A673 (cell line): ENCODE data around the gene PRIMPOL. TPM values are rescaled to one million over a fixed set of nuclear protein-coding genes. Genes with fewer than 3 reads are reported as not detected.
"Not testable (repeated sequence)": the region's sequence is repeated elsewhere in the genome, so short reads cannot be mapped to it uniquely, and the experiment has no call there.

ENCODE experiments used
- BruUV-seq: library from RNA; stranded (reverse); fragments of 400-500 nt; replicated peaks from 2 replicates; lab custom pipeline; 2021; lab: Mats Ljungman, UMichigan
- CTCF ChIA-PET: fragments of 300-600 bp; sonication (Branson Sonifier 250); formaldehyde crosslinking; loops from one replicate; lab custom pipeline; 2022; ENCODE audit warnings: antibody characterized with exemption; lab: Charles Lee
- POLR2A ChIA-PET: fragments of 300-600 bp; sonication (Branson Sonifier 250); formaldehyde crosslinking; loops from one replicate; lab custom pipeline; 2022; ENCODE audit warnings: antibody characterized with exemption; ENCODE audit not compliant: low non-redundant PET; lab: Charles Lee
- DNase-seq: peaks from one replicate; pipeline ENCODE4 v3.0.0-alpha.2; 2015; ENCODE audit warnings: low spot score
- H3K27ac ChIP-seq: fragments of 200-600 bp; sonication (generic); 2 replicates; pipeline ENCODE4 v1.5.1; 2016; ENCODE audit warnings: mixed run types, low read depth, mild to moderate bottlenecking, mixed read lengths, antibody characterized with exemption, low read length; ENCODE audit not compliant: poor library complexity, severe bottlenecking
- H3K27me3 ChIP-seq: fragments of 200-600 bp; sonication (generic); replicated peaks from 2 replicates; pipeline ENCODE4 v1.6.1; 2017; ENCODE audit warnings: mixed run types, low read depth, mild to moderate bottlenecking, mixed read lengths, antibody characterized with exemption, low read length; ENCODE audit not compliant: insufficient read depth, poor library complexity
- H3K36me3 ChIP-seq: fragments of 200-600 bp; sonication (generic); 2 replicates; pipeline ENCODE4 v1.6.1; 2016; ENCODE audit warnings: mixed run types, mild to moderate bottlenecking, mixed read lengths, antibody characterized with exemption, low read length; ENCODE audit not compliant: insufficient read depth, poor library complexity, severe bottlenecking
- H3K4me1 ChIP-seq: fragments of 200-600 bp; sonication (generic); 2 replicates; pipeline ENCODE4 v1.6.1; 2017; ENCODE audit warnings: mixed run types, mild to moderate bottlenecking, mixed read lengths, antibody characterized with exemption, low read length; ENCODE audit not compliant: insufficient read depth, poor library complexity, severe bottlenecking
- H3K4me3 ChIP-seq: fragments of 200-600 bp; sonication (generic); 2 replicates; pipeline ENCODE4 v1.5.1; 2016; ENCODE audit warnings: low read depth, mixed run types, mild to moderate bottlenecking, mixed read lengths, low read length; ENCODE audit not compliant: poor library complexity, severe bottlenecking
- H3K9me3 ChIP-seq: fragments of 200-600 bp; sonication (generic); 2 replicates; pipeline ENCODE4 v1.6.1; 2016; ENCODE audit warnings: mixed run types, low read depth, mild to moderate bottlenecking, mixed read lengths, antibody characterized with exemption, low read length; ENCODE audit not compliant: poor library complexity, severe bottlenecking
- CTCF ChIP-seq: fragments of 300-800, 200-600 bp; sonication (generic); conservative IDR thresholded peaks from 2 replicates; pipeline ENCODE4 v1.5.1; 2017; ENCODE audit warnings: low read depth, mild to moderate bottlenecking, antibody characterized with exemption, low read length, moderate library complexity, mixed read lengths
- EZH2 ChIP-seq: fragments of 200-600 bp; sonication (generic); IDR thresholded peaks from 2 replicates; pipeline ENCODE4 v1.6.1; 2017; ENCODE audit warnings: borderline replicate concordance, low read depth, mild to moderate bottlenecking, mixed read lengths, antibody characterized with exemption, low read length; ENCODE audit not compliant: poor library complexity, severe bottlenecking
- intact Hi-C: fragments of 100-400 bp; cut with micrococcal nuclease; formaldehyde crosslinking; loops from one replicate; pipeline ENCODE4 v1.10.0; 2022; ENCODE audit not compliant: unreplicated experiment
- total RNA-seq: library from RNA; stranded (reverse); gene quantifications from 2 replicates; pipeline ENCODE4 v1.2.3, GENCODE V29; 2021

The PRIMPOL gene
- total RNA-seq, 1 experiment from 2014 or later = 25.7 TPM

DNA sequence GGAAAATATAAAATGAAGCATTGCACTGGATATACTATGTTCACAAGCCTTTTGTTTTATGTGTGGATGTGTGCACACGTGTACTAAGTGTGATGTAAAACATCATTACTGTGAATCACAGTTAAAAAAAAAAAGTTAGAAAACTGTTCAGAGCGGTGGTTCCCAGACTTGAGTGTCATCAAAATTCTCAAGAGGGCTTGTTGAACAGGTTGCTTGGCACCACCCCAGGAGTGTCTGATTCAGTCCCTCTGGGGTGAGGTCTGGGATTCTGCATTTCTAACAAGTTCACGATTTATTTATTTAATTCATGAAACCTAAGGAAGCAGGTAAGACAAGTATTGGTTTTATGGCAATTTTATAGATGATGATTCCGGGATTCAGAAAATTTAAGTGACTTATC lies 82.6 kb downstream of the PRIMPOL start:
- Histone ChIP-seq H3K27me3 (no peaks in the 10 kb centered on the region), H3K36me3 (peaks cover 36% of the 10 kb centered on the region), H3K27ac (peak overlapping the region; percentile 88), H3K4me3 (peak overlapping the region; percentile 74), H3K4me1 (peaks cover 19% of the 10 kb centered on the region), H3K9me3 (no peaks in the 10 kb centered on the region)
- CTCF ChIA-PET = interaction anchor here (0.7 kb wide), 1 partner anchor 14 kb away, joined by 3 read pairs; no protein-coding TSS in a partner anchor
- no peak for TF ChIP-seq EZH2
- no peak for TF ChIP-seq CTCF
- POLR2A ChIA-PET = no interaction called here
- no TSS peak for BruUV-seq
- peak; percentile 24 for DNase-seq
- intact Hi-C loops = loop anchor here (5.0 to 10.0 kb wide), 2 partner anchors 85 to 467 kb away; partner anchors contain the start of genes CASP3 and PRIMPOL

DNA sequence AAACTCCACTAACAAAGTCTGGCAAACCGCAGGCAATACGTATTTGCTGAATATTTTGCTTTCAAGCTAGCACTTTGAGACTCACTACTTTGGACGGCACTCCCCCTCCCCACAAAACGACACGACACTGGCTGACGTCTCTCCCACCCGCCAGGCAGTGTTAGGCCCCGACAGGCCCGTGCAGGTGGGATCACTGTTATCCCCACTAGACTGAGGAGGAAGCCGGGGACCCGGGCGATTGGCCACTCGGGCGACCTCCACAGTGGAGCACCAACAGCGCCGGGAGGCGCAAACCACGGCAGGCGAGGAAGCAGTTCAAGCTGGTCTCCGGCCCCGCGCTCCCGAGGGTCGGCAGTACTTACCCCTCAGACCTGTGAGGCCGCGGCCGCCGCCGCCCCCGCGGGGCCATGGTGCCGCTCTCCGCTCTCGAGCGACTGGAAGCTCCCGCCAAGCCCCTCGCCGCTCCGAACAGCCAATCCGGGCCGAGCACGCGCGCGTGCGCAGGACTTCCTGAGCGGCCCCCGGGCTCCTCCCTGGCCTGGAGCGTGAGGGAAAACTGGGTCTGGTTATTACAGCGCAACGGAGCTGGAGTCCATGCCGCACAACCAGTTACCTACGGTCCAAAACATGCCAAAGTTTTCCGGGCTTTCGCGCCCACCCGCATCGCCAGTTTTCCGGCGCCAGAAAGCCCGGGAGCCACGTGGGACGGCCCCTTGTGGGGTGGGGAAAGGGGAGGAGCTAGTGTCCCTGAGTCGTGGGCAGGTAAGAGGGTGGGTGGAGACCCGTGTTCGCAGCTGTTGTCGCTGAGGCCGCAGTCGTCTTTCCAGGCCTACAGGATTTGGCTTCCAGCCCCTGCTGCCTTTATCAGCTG lies 84.4 kb downstream of the PRIMPOL start, which contains the start of gene CENPU:
CENPU (minus strand) TSS at position 443 of the 871 bp plus-strand sequence; CDS start at position 409, 34 bp downstream.
- Histone ChIP-seq H3K9me3 (no peaks in the 10 kb centered on the region), H3K27me3 (no peaks in the 10 kb centered on the region), H3K36me3 (peaks cover 18% of the 10 kb centered on the region), H3K27ac (peak within 1 kb of the TSS; percentile 88), H3K4me1 (peaks cover 19% of the 10 kb centered on the region), H3K4me3 (peak within 1 kb of the TSS; percentile 74)
- DNase-seq = peak; percentile 99
- intact Hi-C loops = loop anchor here (5.0 to 10.0 kb wide), 2 partner anchors 87 to 469 kb away; partner anchors contain the start of genes CASP3 and PRIMPOL
- TF ChIP-seq EZH2 (no peak), CTCF (no peak)
- BruUV-seq = no TSS peak
- POLR2A ChIA-PET = interaction anchor here (0.6 kb wide), 2 partner anchors 40 to 204 kb away, joined by 4 to 5 read pairs; no protein-coding TSS in a partner anchor
- CTCF ChIA-PET = interaction anchor here (0.6 to 1.3 kb wide), 4 partner anchors 12 to 446 kb away, joined by 3 to 6 read pairs (median 4); partner anchors contain the start of genes CASP3 and PRIMPOL

- Histone ChIP-seq H3K27ac (no peak overlapping the region), H3K27me3 (no peaks in the 10 kb centered on the region), H3K4me1 (peaks cover 19% of the 10 kb centered on the region), H3K4me3 (peak overlapping the region; percentile 74), H3K9me3 (no peaks in the 10 kb centered on the region), H3K36me3 (peaks cover 10% of the 10 kb centered on the region)
- BruUV-seq = TSS peak; percentile 94
- ChIA-PET CTCF (interaction anchor here (0.6 to 0.9 kb wide), 2 partner anchors 11 to 447 kb away, joined by 3 to 4 read pairs; no protein-coding TSS in a partner anchor), POLR2A (interaction anchor here (0.6 kb wide), 2 partner anchors 39 to 249 kb away, joined by 4 to 8 read pairs; no protein-coding TSS in a partner anchor)
- no peak for TF ChIP-seq EZH2
- TF ChIP-seq CTCF = no peak
- intact Hi-C loops = loop anchor here (5.0 to 10.0 kb wide), 2 partner anchors 87 to 470 kb away; partner anchors contain the start of genes CASP3 and PRIMPOL
- DNase-seq = no peak
Measured at GRCh38 chr4:184734758-184735157, 85.2 kb downstream of the PRIMPOL start.

GRCh38 chr4:184739575-184739974 lies 90.0 kb downstream of the PRIMPOL start:
- H3K27me3 ChIP-seq, H3K27ac ChIP-seq, CTCF ChIA-PET, POLR2A ChIA-PET, H3K4me1 ChIP-seq, BruUV-seq, H3K9me3 ChIP-seq, H3K4me3 ChIP-seq, DNase-seq, H3K36me3 ChIP-seq: not testable (repeated sequence)
- intact Hi-C loops = loop anchor here (10.0 kb wide), 1 partner anchor 475 kb away; no protein-coding TSS in a partner anchor
